Spleen (tissue), 7 donors: Measurements from ENCODE around the gene DDX20.

Experiments used
- POLR2A ChIP-seq, 3 donors: fragments of 450-650 bp; IDR thresholded peaks; one replicate each; pipeline ENCODE4 v1.5.1; 2017; ENCODE audit warnings: antibody characterized with exemption in 3 of 3, mild to moderate bottlenecking in 1 of 3
- POLR2AphosphoS5 ChIP-seq, 3 donors: sonication (generic); formaldehyde crosslinking; IDR thresholded peaks; one replicate each; pipeline ENCODE4 v1.5.1; 2017; ENCODE audit warnings: antibody characterized with exemption in 3 of 3
- TF ChIP-seq, protein P1 (sequence below), 11 experiments: fragments of 200-600 bp in 7 of 11; fragments of 450-650 bp in 4 of 11; sonication (generic) in 4 of 11; IDR thresholded peaks in 8 of 11; conservative IDR thresholded peaks in 3 of 11; 1 replicate in 7 of 11; 2 replicates in 4 of 11; pipeline versions ENCODE4 v1.4.0 to v1.8.0; 2016 to 2021; ENCODE audit warnings: antibody characterized with exemption in 11 of 11, inconsistent platforms in 4 of 11, mild to moderate bottlenecking in 1 of 11
- donor health status: DM: no; HTN: no; CAD: no; lungs with moderate emphysema.
- donor health status: DM: no; HTN: no; CAD: no.
- donor health status: DM: no; HTN: no; CAD: no.

DNA sequence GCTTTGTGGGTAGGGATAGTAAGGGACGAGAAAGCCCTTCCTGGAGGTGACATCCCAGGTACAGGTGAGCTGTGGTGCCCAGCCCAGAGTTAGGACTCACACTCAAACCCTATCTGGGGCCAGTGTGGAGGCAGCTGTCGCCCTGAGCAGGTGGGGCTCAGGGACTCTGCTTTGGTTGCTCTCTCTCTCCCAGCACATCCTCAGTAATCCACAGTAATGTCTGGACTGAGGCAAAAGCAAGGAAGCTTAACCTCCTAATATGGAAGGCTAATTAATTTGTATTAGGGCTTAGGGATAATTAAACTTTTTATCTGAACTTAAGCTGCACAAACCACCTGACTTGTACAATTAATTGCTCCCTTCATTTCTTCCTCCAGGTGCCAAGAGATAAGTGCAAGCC is 38.2 kb downstream of the DDX20 start:
- TF ChIP-seq, protein P1, sequence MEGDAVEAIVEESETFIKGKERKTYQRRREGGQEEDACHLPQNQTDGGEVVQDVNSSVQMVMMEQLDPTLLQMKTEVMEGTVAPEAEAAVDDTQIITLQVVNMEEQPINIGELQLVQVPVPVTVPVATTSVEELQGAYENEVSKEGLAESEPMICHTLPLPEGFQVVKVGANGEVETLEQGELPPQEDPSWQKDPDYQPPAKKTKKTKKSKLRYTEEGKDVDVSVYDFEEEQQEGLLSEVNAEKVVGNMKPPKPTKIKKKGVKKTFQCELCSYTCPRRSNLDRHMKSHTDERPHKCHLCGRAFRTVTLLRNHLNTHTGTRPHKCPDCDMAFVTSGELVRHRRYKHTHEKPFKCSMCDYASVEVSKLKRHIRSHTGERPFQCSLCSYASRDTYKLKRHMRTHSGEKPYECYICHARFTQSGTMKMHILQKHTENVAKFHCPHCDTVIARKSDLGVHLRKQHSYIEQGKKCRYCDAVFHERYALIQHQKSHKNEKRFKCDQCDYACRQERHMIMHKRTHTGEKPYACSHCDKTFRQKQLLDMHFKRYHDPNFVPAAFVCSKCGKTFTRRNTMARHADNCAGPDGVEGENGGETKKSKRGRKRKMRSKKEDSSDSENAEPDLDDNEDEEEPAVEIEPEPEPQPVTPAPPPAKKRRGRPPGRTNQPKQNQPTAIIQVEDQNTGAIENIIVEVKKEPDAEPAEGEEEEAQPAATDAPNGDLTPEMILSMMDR (IDR thresholded peaks at IDR 0.05 in 8 of 11, conservative IDR thresholded peaks at IDR 0.05 in 3 of 11) = no peak
- no peak for TF ChIP-seq POLR2AphosphoS5 (IDR thresholded peaks at IDR 0.05)
- no peak for TF ChIP-seq POLR2A (IDR thresholded peaks at IDR 0.05)
